HepG2 (cell line): Measurements from ENCODE around the gene DNALI1. TPM values are rescaled to one million over a fixed set of nuclear protein-coding genes. Genes with fewer than 3 reads are reported as not detected.

ENCODE experiments used
- NR1H2 ChIP-seq: sonication (generic); formaldehyde crosslinking; IDR thresholded peaks from 2 replicates; pipeline ENCODE4 v1.8.1; 2022; ENCODE audit warnings: low read depth, missing genetic modification reagents, borderline replicate concordance
- POGK ChIP-seq: sonication (generic); formaldehyde crosslinking; conservative IDR thresholded peaks from 2 replicates; pipeline ENCODE4 v1.8.0; 2022; ENCODE audit warnings: mild to moderate bottlenecking, moderate library complexity, missing genetic modification reagents
- POGZ ChIP-seq: sonication (generic); formaldehyde crosslinking; IDR thresholded peaks from 2 replicates; pipeline ENCODE4 v1.4.0; 2020; ENCODE audit warnings: mild to moderate bottlenecking, missing genetic modification reagents
- SUZ12 ChIP-seq: fragments of 150-350 bp; IDR thresholded peaks from 2 replicates; pipeline ENCODE4 v1.6.1; 2014; ENCODE audit warnings: low read depth, low read length
- polyA plus RNA-seq, 8 experiments: library from polyadenylated mRNA; depleted of rRNA in 3 of 8; stranded (reverse) in 7 of 8; unstranded in 1 of 8; fragments of >200 nt; fragmentation: Illumina TruSeq in 4 of 8; extraction: Trizol in 4 of 8; gene quantifications; 2 replicates each; pipeline versions ENCODE4 v1.2.1 to v1.2.3, GENCODE V29; 2011 to 2016; ENCODE audit warnings: low read depth in 4 of 8, missing spikeins in 1 of 8, mixed read lengths in 1 of 8; ENCODE audit not compliant: insufficient read depth in 1 of 8
- total RNA-seq, 5 experiments: library from RNA; depleted of rRNA; stranded (reverse); fragments of >200 nt; fragmentation: Illumina TruSeq; extraction: Trizol; gene quantifications; 2 replicates each; pipeline ENCODE4 v1.2.3, GENCODE V29; 2016; ENCODE audit warnings: low read depth in 1 of 5
- TF ChIP-seq, protein P1 (sequence below), 2 experiments: fragments of 450-650 bp in 1 of 2; sonication (generic) in 1 of 2; formaldehyde crosslinking in 1 of 2; IDR thresholded peaks; 2 replicates each; pipeline versions ENCODE4 v1.6.1 to v1.8.0; 2016 to 2022; ENCODE audit warnings: antibody characterized with exemption in 1 of 2, mild to moderate bottlenecking in 1 of 2, missing genetic modification reagents in 1 of 2

Gene DNALI1
- total and polyA plus RNA-seq, 2 of the 13 experiments (the other 11 are each of a cell fraction or from before 2014, with no cell fraction given), result 0.42 to 0.70 TPM

GRCh38 chr1:37544530-37544929 is 12.2 kb upstream of the DNALI1 start (continued):
- TF ChIP-seq, protein P1, sequence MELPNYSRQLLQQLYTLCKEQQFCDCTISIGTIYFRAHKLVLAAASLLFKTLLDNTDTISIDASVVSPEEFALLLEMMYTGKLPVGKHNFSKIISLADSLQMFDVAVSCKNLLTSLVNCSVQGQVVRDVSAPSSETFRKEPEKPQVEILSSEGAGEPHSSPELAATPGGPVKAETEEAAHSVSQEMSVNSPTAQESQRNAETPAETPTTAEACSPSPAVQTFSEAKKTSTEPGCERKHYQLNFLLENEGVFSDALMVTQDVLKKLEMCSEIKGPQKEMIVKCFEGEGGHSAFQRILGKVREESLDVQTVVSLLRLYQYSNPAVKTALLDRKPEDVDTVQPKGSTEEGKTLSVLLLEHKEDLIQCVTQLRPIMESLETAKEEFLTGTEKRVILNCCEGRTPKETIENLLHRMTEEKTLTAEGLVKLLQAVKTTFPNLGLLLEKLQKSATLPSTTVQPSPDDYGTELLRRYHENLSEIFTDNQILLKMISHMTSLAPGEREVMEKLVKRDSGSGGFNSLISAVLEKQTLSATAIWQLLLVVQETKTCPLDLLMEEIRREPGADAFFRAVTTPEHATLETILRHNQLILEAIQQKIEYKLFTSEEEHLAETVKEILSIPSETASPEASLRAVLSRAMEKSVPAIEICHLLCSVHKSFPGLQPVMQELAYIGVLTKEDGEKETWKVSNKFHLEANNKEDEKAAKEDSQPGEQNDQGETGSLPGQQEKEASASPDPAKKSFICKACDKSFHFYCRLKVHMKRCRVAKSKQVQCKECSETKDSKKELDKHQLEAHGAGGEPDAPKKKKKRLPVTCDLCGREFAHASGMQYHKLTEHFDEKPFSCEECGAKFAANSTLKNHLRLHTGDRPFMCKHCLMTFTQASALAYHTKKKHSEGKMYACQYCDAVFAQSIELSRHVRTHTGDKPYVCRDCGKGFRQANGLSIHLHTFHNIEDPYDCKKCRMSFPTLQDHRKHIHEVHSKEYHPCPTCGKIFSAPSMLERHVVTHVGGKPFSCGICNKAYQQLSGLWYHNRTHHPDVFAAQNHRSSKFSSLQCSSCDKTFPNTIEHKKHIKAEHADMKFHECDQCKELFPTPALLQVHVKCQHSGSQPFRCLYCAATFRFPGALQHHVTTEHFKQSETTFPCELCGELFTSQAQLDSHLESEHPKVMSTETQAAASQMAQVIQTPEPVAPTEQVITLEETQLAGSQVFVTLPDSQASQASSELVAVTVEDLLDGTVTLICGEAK (IDR thresholded peaks at IDR 0.05), result no peak
- TF ChIP-seq, protein P1 (CRISPR knock-in tag; IDR thresholded peaks at IDR 0.05), result no peak
- no peak for TF ChIP-seq POGK (CRISPR knock-in tag)
- TF ChIP-seq SUZ12, result no peak
- TF ChIP-seq NR1H2 (CRISPR knock-in tag), result no peak
- TF ChIP-seq POGZ (CRISPR knock-in tag), result no peak
- TF ChIP-seq, all 625 proteins: peak for 2
